Sigmoid colon (tissue), 7 donors: Measurements from ENCODE around the gene OTOP2. TPM values are rescaled to one million over a fixed set of nuclear protein-coding genes. Genes with fewer than 3 reads are reported as not detected.

Experiments
- DNase-seq: peaks from one replicate; pipeline ENCODE4 v3.0.0-alpha.2; 2019
- H3K27ac ChIP-seq, 4 donors: fragments of 200-600 bp; sonication (generic); one replicate each; pipeline ENCODE4 v1.5.1; 2016 to 2019; ENCODE audit warnings: mild to moderate bottlenecking in 1 of 4
- H3K27me3 ChIP-seq, 3 donors: fragments of 200-600 bp; sonication (generic); one replicate each; pipeline ENCODE4 v1.5.1; 2019; ENCODE audit warnings: mild to moderate bottlenecking in 1 of 3
- H3K36me3 ChIP-seq, 4 donors: fragments of 200-600 bp; sonication (generic); one replicate each; pipeline ENCODE4 v1.5.1; 2016 to 2019
- H3K4me1 ChIP-seq, 4 donors: fragments of 200-600 bp; sonication (generic); one replicate each; pipeline ENCODE4 v1.5.1; 2017 to 2019
- H3K4me3 ChIP-seq, 4 donors: fragments of 200-600 bp; sonication (generic); one replicate each; pipeline ENCODE4 v1.5.1; 2017 to 2019; ENCODE audit warnings: mild to moderate bottlenecking in 2 of 4, moderate library complexity in 1 of 4
- H3K9me3 ChIP-seq, 4 donors: fragments of 200-600 bp in 3 of 4; sonication (generic) in 3 of 4; one replicate each; pipeline versions ENCODE4 v1.5.1 to v1.6.1; 2013 to 2019
- EP300 ChIP-seq, 4 donors: sonication (generic); formaldehyde crosslinking; IDR thresholded peaks; one replicate each; pipeline ENCODE4 v1.6.1; 2017; ENCODE audit warnings: antibody characterized with exemption in 4 of 4
- POLR2A ChIP-seq, 2 donors: fragments of 450-650 bp; IDR thresholded peaks; one replicate each; pipeline ENCODE4 v1.6.1; 2016; ENCODE audit warnings: antibody characterized with exemption in 2 of 2, mild to moderate bottlenecking in 2 of 2, moderate library complexity in 2 of 2
- POLR2AphosphoS5 ChIP-seq, 4 donors: sonication (generic); formaldehyde crosslinking; IDR thresholded peaks; one replicate each; pipeline ENCODE4 v1.6.1; 2017; ENCODE audit warnings: antibody characterized with exemption in 4 of 4
- WGBS, 2 donors: extraction: QIAGEN DNeasy Blood & Tissue Kit; methylation state at CpG; one replicate each; pipeline ENCODE4 v1.1.7; 2013; 5-methylcytosine and 5-hydroxymethylcytosine counted together
- intact Hi-C: fragments of 100-400 bp; cut with DNase I; formaldehyde crosslinking; loops from one replicate; pipeline ENCODE4 v1.15.1; 2023
- polyA plus RNA-seq, 3 donors: library from polyadenylated mRNA; stranded (reverse); fragments of 200-250 nt; gene quantifications; one replicate each; pipeline ENCODE4 v1.2.3, GENCODE V29; 2013
- total RNA-seq, 4 donors: library from RNA; depleted of rRNA; stranded (reverse); fragments of >200 nt; gene quantifications; one replicate each; pipeline ENCODE4 v1.1.0, GENCODE V29; 2016
- TF ChIP-seq, protein P1 (sequence below), 4 experiments: fragments of 450-650 bp in 3 of 4; fragments of 200-600 bp in 1 of 4; IDR thresholded peaks; one replicate each; pipeline ENCODE4 v1.5.1; 2016 to 2019; ENCODE audit warnings: antibody characterized with exemption in 4 of 4, mild to moderate bottlenecking in 3 of 4, moderate library complexity in 2 of 4
- donor health status: healthy with polysubstance abuse.
- donor health status: Bipolar disorder and iron deficiency.
- donor health status: healthy.

The OTOP2 gene
- total and polyA plus RNA-seq, 7 donors: 0.36 to 21.0 (median 4.8) TPM; not detected in 2

DNA sequence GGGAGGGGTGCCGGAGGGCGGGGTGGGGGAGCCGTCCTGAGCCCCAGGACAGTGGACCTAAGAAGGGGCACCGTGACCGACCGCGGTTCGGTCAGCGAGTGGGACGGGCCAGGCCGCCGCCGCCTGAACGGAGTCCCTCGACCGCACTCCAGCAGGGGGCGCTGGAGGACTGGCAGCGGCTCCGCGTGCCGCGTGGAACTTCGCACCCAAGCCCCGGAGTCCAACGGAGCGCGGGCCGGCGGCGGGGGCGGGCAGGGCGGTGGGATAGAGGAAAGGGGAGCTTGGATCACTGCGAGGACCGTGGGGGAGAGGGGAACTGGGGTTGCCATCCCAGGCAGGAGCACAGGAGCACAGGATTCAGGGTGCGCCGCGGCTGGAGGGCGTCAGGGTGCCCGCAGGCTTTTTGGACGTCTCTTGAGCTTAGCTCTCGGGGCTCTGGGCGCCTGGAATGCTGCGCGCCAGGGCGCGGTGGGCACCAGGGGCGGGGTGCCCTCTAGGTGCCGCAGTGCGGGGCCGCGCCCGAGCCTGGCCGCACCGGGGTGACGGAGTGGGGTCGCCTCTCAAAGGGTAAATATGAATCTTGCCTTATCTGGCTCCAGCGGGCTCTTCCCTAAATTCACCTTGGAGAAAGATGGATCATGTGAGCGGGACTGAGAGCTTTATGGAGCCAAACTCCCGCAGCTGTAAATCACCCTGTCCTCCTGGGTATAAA is 379 bp upstream of the OTOP2 start:
- DNase-seq: no peak
- TF ChIP-seq, protein P1, sequence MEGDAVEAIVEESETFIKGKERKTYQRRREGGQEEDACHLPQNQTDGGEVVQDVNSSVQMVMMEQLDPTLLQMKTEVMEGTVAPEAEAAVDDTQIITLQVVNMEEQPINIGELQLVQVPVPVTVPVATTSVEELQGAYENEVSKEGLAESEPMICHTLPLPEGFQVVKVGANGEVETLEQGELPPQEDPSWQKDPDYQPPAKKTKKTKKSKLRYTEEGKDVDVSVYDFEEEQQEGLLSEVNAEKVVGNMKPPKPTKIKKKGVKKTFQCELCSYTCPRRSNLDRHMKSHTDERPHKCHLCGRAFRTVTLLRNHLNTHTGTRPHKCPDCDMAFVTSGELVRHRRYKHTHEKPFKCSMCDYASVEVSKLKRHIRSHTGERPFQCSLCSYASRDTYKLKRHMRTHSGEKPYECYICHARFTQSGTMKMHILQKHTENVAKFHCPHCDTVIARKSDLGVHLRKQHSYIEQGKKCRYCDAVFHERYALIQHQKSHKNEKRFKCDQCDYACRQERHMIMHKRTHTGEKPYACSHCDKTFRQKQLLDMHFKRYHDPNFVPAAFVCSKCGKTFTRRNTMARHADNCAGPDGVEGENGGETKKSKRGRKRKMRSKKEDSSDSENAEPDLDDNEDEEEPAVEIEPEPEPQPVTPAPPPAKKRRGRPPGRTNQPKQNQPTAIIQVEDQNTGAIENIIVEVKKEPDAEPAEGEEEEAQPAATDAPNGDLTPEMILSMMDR (IDR thresholded peaks at IDR 0.05): peak; percentile 27 to 72 (median 41)
- no peak for TF ChIP-seq POLR2AphosphoS5 (IDR thresholded peaks at IDR 0.05)
- H3K36me3 ChIP-seq: no peaks in the 10 kb centered on the region
- H3K9me3 ChIP-seq: no peaks in the 10 kb centered on the region
- 3% methylated on average over 59 of the region's 59 CpGs for WGBS, 2 donors
- H3K27ac ChIP-seq: no peak overlapping the region
- peaks cover 0 to 26% (median 22%) of the 10 kb centered on the region in 4 donors for H3K4me1 ChIP-seq
- H3K27me3 ChIP-seq: peaks cover 36 to 92% (median 69%) of the 10 kb centered on the region in 3 donors
- intact Hi-C loops: loop anchor here (1.0 kb wide), 1 partner anchor 35 kb away; no protein-coding TSS in a partner anchor
- peak overlapping the region in 3 of 4 donors; percentile 24 to 38 (median 35) for H3K4me3 ChIP-seq

DNA sequence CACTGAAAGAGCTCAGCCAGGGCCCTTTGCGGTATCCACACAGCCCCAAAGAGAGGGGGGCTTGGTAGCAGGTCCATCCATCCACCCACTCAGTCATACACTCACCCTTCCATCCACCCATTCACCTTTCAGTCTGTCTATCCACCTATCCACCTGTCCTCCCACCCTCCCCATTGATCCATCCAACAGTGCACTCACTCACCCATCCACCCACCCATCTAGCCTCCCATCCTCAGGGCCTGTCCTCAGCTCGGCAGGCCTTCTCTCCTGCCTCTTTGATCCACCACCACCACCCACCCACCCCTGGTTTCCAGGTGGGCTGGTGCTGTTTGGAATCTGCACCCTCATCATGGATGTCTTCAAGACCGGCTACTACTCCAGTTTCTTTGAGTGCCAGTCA is 1.2 kb downstream of the OTOP2 start:
- no peak overlapping the region for H3K27ac ChIP-seq
- no peak for DNase-seq
- TF ChIP-seq EP300 (IDR thresholded peaks at IDR 0.05) (no peak), POLR2A (IDR thresholded peaks at IDR 0.05) (no peak), POLR2AphosphoS5 (IDR thresholded peaks at IDR 0.05) (no peak)
- TF ChIP-seq, protein P1 (IDR thresholded peaks at IDR 0.05): no peak
- H3K9me3 ChIP-seq: no peaks in the 10 kb centered on the region
- WGBS, 2 donors: 70 to 73% methylated on average over 3 of the region's 3 CpGs
- H3K27me3 ChIP-seq: peaks cover 36 to 90% (median 60%) of the 10 kb centered on the region in 3 donors
- no peak overlapping the region for H3K4me3 ChIP-seq
- intact Hi-C loops: no loop called here
- H3K36me3 ChIP-seq: no peaks in the 10 kb centered on the region
- peaks cover 0 to 26% (median 22%) of the 10 kb centered on the region in 4 donors for H3K4me1 ChIP-seq

DNA sequence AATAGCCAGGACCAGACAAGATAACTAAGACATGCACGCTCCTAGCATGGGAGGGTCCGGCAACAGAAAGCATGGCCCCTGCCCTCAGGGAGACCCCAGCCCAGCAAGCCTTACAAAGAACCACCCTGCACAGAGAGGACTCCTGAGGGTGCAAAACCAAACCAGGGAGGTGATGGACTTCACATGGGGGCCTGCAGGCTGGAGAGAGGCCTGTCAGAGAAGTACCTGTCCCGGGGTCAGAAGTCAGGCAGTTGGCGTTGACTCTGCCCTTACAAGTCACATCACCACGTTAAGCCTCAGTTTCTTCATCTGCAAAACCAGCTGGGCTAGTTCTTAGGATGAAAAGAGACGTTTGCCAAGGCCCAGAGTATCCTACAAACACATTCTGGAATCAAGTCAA is 4.7 kb downstream of the OTOP2 start:
- Histone ChIP-seq H3K27ac (no peak overlapping the region), H3K4me3 (no peak overlapping the region), H3K9me3 (no peaks in the 10 kb centered on the region), H3K27me3 (peaks cover 15 to 89% (median 36%) of the 10 kb centered on the region in 3 donors), H3K36me3 (no peaks in the 10 kb centered on the region), H3K4me1 (peaks cover 0 to 11% (median 9%) of the 10 kb centered on the region in 4 donors)
- no peak for TF ChIP-seq EP300 (IDR thresholded peaks at IDR 0.05)
- TF ChIP-seq, protein P1 (IDR thresholded peaks at IDR 0.05): no peak
- TF ChIP-seq POLR2A (IDR thresholded peaks at IDR 0.05): no peak
- no peak for TF ChIP-seq POLR2AphosphoS5 (IDR thresholded peaks at IDR 0.05)
- no peak for DNase-seq
- intact Hi-C loops: no loop called here
- 70 to 78% methylated on average over 6 of the region's 6 CpGs for WGBS, 2 donors

DNA sequence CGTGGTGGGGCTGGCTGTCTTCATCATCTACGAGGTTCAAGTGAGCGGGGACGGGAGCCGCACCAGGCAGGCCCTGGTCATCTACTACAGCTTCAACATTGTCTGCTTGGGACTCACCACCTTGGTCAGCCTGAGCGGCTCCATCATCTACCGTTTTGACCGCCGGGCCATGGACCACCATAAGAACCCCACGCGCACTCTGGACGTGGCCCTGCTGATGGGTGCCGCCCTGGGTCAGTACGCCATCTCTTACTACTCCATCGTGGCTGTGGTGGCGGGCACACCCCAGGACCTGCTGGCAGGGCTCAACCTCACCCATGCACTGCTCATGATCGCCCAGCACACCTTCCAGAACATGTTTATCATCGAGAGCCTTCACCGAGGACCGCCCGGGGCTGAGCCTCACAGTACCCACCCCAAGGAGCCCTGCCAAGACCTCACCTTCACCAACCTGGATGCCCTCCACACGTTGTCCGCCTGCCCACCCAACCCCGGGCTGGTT is 6.5 kb downstream of the OTOP2 start:
- no peaks in the 10 kb centered on the region for H3K9me3 ChIP-seq
- peaks cover 0 to 3% (median 2%) of the 10 kb centered on the region in 4 donors for H3K4me1 ChIP-seq
- H3K27me3 ChIP-seq: peaks cover 10 to 88% (median 30%) of the 10 kb centered on the region in 3 donors
- no peak overlapping the region for H3K27ac ChIP-seq
- TF ChIP-seq POLR2A (IDR thresholded peaks at IDR 0.05): no peak
- no peak for TF ChIP-seq EP300 (IDR thresholded peaks at IDR 0.05)
- no peak for TF ChIP-seq POLR2AphosphoS5 (IDR thresholded peaks at IDR 0.05)
- TF ChIP-seq, protein P1 (IDR thresholded peaks at IDR 0.05): no peak
- no peak for DNase-seq
- no peaks in the 10 kb centered on the region for H3K36me3 ChIP-seq
- WGBS, 2 donors: 88 to 93% methylated on average over 24 of the region's 24 CpGs
- H3K4me3 ChIP-seq: no peak overlapping the region
- intact Hi-C loops: no loop called here
